ENCODE results near the gene NFATC1.

- TF ChIP-seq CTCF (conservative IDR thresholded peaks at IDR 0.05 in 1 of 2, IDR thresholded peaks at IDR 0.05 in 1 of 2; ENCODE audit: low read depth in 1 of 2, low read length in 2 of 2) (no peak), EZH2 (IDR thresholded peaks at IDR 0.05; ENCODE audit: low read length, missing control alignments) (no peak)
These were observed 142.9 kb downstream of the NFATC1 start for GRCh38 chr18:79538635-79539034.
